Tibial artery (tissue), 4 donors: ENCODE results near the gene PDLIM5.

ENCODE experiments used
- DNase-seq, 2 donors: peaks; one replicate each; pipeline ENCODE4 v3.0.0-alpha.2; 2019
- H3K27ac ChIP-seq, 2 donors: fragments of 200-600 bp; sonication (generic) in 1 of 2; 1 replicate in 1 of 2; 2 replicates in 1 of 2; pipeline ENCODE4 v1.5.1; 2018 to 2019; ENCODE audit warnings: mild to moderate bottlenecking in 1 of 2
- H3K27me3 ChIP-seq, 2 donors: fragments of 200-600 bp; sonication (generic) in 1 of 2; one replicate each; pipeline versions ENCODE4 v1.5.1 to v1.6.0; 2016 to 2019
- H3K36me3 ChIP-seq, 3 donors: fragments of 200-600 bp; sonication (generic) in 2 of 3; one replicate each; pipeline ENCODE4 v1.5.1; 2016 to 2019; ENCODE audit warnings: mild to moderate bottlenecking in 2 of 3
- H3K4me1 ChIP-seq, 4 donors: fragments of 200-600 bp; sonication (generic) in 2 of 4; 1 replicate in 3 of 4; 2 replicates in 1 of 4; pipeline ENCODE4 v1.5.1; 2016 to 2019
- H3K4me3 ChIP-seq, 2 donors: fragments of 200-600 bp; sonication (generic) in 1 of 2; 1 replicate in 1 of 2; 2 replicates in 1 of 2; pipeline ENCODE4 v1.5.1; 2018 to 2019; ENCODE audit warnings: mild to moderate bottlenecking in 2 of 2
- H3K9me3 ChIP-seq, 3 donors: fragments of 200-600 bp; sonication (generic) in 1 of 3; one replicate each; pipeline ENCODE4 v1.5.1; 2016 to 2019
- intact Hi-C: fragments of 100-400 bp; cut with DNase I; formaldehyde crosslinking; loops from one replicate; pipeline ENCODE4 v1.15.0; 2023; ENCODE audit warnings: low total_unique reads
- TF ChIP-seq, protein P1 (sequence below), 2 experiments: fragments of 200-600 bp in 1 of 2; fragments of 450-650 bp in 1 of 2; IDR thresholded peaks; one replicate each; pipeline ENCODE4 v1.5.1; 2017 to 2019; ENCODE audit warnings: antibody characterized with exemption in 2 of 2, mild to moderate bottlenecking in 1 of 2, moderate library complexity in 1 of 2

The PDLIM5 gene

DNA sequence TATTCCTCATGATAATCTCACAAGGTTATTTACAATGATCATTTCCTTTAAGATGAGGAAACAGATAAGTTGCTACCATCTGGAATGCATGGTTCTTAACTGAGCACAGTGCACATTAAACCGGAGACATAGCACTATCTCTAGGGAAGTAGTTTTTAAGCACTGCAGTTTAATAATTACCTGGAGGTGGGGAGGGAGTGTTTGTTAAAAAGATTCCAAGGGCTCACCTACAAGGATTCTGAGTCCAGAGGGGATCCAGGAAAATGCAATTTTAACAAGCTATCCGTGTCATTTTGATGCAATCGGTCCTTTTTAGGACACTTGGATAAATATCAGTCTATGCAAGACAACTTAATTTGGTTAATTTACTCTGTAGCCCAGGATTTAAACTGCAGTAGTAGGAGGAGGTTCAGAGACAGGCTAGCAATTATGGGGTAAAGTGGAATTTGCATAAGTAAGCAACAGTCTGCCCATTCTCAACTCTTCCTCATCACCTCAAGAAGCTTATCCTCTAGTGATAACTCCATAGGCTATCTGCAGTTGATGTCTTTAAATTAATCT, 2.8 kb upstream of the PDLIM5 start:
- DNase-seq, result no peak
- no peaks in the 10 kb centered on the region for H3K36me3 ChIP-seq
- no peak overlapping the region for H3K27ac ChIP-seq
- H3K4me1 ChIP-seq, result peaks cover 0 to 62% (median 12%) of the 10 kb centered on the region in 4 donors
- no peaks in the 10 kb centered on the region for H3K27me3 ChIP-seq
- intact Hi-C loops, result no loop called here
- H3K4me3 ChIP-seq, result no peak overlapping the region
- H3K9me3 ChIP-seq, result no peaks in the 10 kb centered on the region
- TF ChIP-seq, protein P1, sequence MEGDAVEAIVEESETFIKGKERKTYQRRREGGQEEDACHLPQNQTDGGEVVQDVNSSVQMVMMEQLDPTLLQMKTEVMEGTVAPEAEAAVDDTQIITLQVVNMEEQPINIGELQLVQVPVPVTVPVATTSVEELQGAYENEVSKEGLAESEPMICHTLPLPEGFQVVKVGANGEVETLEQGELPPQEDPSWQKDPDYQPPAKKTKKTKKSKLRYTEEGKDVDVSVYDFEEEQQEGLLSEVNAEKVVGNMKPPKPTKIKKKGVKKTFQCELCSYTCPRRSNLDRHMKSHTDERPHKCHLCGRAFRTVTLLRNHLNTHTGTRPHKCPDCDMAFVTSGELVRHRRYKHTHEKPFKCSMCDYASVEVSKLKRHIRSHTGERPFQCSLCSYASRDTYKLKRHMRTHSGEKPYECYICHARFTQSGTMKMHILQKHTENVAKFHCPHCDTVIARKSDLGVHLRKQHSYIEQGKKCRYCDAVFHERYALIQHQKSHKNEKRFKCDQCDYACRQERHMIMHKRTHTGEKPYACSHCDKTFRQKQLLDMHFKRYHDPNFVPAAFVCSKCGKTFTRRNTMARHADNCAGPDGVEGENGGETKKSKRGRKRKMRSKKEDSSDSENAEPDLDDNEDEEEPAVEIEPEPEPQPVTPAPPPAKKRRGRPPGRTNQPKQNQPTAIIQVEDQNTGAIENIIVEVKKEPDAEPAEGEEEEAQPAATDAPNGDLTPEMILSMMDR (IDR thresholded peaks at IDR 0.05), result no peak

GRCh38 chr4:94451051-94451694, 569 bp upstream of the PDLIM5 start:
- no peak for DNase-seq
- Histone ChIP-seq H3K27ac (peak overlapping the region; percentile 95 to 96), H3K4me1 (peaks cover 0 to 59% (median 15%) of the 10 kb centered on the region in 4 donors), H3K4me3 (peak overlapping the region; percentile 80 to 81), H3K36me3 (peaks cover 3 to 8% (median 5%) of the 10 kb centered on the region in 3 donors), H3K27me3 (no peaks in the 10 kb centered on the region), H3K9me3 (no peaks in the 10 kb centered on the region)
- intact Hi-C loops, result loop anchor here (5.0 to 10.0 kb wide), 2 partner anchors 44 to 54 kb away; no protein-coding TSS in a partner anchor
- TF ChIP-seq, protein P1 (IDR thresholded peaks at IDR 0.05), result no peak

DNA sequence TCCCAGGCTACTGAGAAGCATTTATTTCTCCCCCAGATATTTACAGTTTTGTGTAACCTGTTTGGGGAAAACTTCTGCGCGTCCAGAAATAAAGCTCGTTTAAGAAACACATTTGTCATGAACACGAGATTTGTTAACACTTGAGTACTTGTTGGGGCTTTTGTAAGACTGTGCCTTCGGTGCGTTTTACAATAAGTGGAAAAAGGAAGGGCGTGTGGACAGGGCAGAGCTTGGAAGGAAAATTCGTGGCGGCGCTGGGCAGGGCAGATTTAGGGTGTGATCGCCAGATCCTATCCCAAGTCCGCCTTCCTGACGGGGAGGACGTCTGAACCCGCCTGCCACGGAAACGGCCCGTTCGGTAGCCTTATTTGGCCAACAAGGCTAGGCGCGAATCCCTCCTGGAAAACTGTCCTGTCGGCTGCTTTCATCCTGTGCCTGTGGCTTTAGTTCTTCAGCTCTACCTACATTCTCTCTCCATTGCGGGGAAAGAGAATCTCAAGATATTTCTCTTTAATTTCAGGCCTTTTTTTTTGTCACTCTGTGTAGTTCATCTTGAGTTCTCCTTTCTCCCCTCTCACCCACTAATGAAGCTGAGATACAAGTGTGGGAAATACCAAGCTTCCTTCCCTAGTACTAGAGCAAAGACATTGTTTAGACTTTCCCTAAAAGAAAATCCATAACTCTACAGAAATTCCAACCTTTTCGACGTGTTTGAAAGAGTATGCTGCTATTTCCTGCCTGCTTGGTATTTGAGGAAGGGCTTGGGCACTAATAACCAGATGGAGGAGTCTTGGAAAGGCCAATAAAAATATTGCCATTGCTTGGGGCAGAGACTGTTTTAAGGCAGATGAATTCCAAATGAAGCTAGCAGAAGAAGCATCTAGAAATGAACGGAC, 982 bp downstream of the PDLIM5 start:
- no peaks in the 10 kb centered on the region for H3K27me3 ChIP-seq
- intact Hi-C loops, result loop anchor here (5.0 to 10.0 kb wide), 2 partner anchors 45 to 52 kb away; no protein-coding TSS in a partner anchor

GRCh38 chr4:94453391-94453963, 1.7 kb downstream of the PDLIM5 start:
- peak overlapping the region; percentile 95 to 96 for H3K27ac ChIP-seq
- peak overlapping the region; percentile 80 to 81 for H3K4me3 ChIP-seq
- H3K4me1 ChIP-seq, result peaks cover 0 to 60% (median 18%) of the 10 kb centered on the region in 4 donors
- DNase-seq, result no peak
- TF ChIP-seq, protein P1 (IDR thresholded peaks at IDR 0.05), result no peak
- peaks cover 8 to 15% (median 10%) of the 10 kb centered on the region in 3 donors for H3K36me3 ChIP-seq
- no peaks in the 10 kb centered on the region for H3K27me3 ChIP-seq
- intact Hi-C loops, result loop anchor here (5.0 to 10.0 kb wide), 2 partner anchors 46 to 51 kb away; no protein-coding TSS in a partner anchor
- H3K9me3 ChIP-seq, result no peaks in the 10 kb centered on the region

More for the DNA sequence above, 982 bp downstream of the PDLIM5 start:
- H3K4me3 ChIP-seq, result peak overlapping the region; percentile 80 to 81
- TF ChIP-seq, protein P1 (IDR thresholded peaks at IDR 0.05), result no peak
- peak; percentile 90 to 94 for DNase-seq
- peaks cover 0 to 59% (median 17%) of the 10 kb centered on the region in 4 donors for H3K4me1 ChIP-seq
- H3K36me3 ChIP-seq, result peaks cover 8 to 15% (median 10%) of the 10 kb centered on the region in 3 donors
- H3K9me3 ChIP-seq, result no peaks in the 10 kb centered on the region
- peak overlapping the region; percentile 95 to 96 for H3K27ac ChIP-seq

- peak overlapping the region; percentile 95 to 96 for H3K27ac ChIP-seq
- DNase-seq, result no peak
Observed at GRCh38 chr4:94454405-94454804, 2.7 kb downstream of the PDLIM5 start.

More at GRCh38 chr4:94454405-94454804, 2.7 kb downstream of the PDLIM5 start:
- Histone ChIP-seq H3K27me3 (no peaks in the 10 kb centered on the region), H3K9me3 (no peaks in the 10 kb centered on the region), H3K4me3 (peak overlapping the region; percentile 80 to 81), H3K36me3 (peaks cover 8 to 15% (median 10%) of the 10 kb centered on the region in 3 donors), H3K4me1 (peaks cover 0 to 69% (median 23%) of the 10 kb centered on the region in 4 donors)
- intact Hi-C loops, result loop anchor here (5.0 to 10.0 kb wide), 2 partner anchors 47 to 50 kb away; no protein-coding TSS in a partner anchor
- TF ChIP-seq, protein P1 (IDR thresholded peaks at IDR 0.05), result no peak
